ENCODE measurements around the gene FOXF2.

FOXF2 gene

DNA sequence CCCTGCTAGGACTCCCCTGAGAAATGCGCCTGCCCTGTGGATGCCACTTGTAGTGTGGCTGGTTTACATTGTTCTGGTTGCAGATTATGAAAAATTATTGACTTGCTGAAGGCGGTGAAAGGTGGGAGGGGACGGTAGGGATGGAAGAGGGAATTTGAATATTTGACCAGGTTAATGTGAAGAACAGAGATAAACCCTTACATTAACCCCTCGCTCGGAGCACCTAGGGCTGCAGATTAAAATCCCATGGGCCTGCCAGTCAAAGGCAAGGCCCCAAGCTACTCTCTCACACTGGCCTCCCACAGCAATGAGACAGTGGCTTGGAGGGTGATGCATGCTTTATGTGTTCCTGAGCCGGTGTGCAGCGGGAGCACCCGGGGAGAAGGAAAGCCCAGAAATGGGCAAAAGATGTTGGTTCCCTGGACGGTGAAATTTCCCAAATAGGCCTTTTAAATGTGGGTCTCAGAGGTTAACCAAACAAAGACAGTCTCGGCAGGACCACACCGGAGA, 2.5 kb downstream of the FOXF2 start:
- DNase-seq (ENCODE audit: low spot score) = peak; percentile 50

DNA sequence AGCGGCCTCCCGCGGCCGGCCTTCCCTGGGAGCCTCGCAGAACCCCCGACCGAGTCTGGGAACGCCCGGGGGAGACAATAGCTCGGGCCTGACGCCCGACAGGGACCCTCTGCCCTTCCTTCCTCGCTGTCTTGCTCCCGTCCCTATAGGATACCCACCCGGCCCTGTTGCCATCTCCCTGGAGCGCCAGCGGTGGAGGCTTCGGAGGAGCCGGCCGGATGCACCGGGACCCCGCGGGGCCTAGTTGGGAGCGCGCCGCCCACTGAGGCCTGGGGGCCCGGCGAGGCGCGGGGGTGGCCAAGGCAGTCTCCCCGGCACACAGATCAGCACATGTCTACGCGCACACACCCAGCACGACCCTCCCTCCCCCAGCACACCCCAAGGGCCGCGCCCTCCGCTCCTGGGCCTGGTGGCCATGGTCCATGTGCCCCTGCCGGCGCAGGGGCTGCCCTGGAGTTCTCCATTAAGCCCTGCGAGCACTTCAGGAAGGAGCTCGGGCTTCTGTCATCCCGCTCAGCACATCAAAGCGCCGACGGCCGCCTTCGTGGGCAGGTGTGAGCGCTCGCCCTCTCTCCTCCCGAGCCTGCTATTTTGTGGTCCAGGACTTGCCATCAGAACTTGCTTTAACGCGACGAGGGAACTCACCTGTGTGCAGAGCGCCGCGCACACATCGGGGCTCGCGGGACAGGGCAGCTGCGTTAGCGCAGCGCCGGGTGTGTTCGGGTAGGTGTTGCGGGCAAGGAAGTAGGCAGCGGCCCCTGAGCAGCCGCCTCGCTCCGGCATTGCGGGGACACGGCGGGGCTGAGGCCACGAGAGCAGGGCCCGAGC, 3.7 kb downstream of the FOXF2 start:
- no peak for DNase-seq (ENCODE audit: low spot score)

GRCh38 chr6:1393641-1394283, 4.4 kb downstream of the FOXF2 start:
- no peak for DNase-seq (ENCODE audit: low spot score)

DNA sequence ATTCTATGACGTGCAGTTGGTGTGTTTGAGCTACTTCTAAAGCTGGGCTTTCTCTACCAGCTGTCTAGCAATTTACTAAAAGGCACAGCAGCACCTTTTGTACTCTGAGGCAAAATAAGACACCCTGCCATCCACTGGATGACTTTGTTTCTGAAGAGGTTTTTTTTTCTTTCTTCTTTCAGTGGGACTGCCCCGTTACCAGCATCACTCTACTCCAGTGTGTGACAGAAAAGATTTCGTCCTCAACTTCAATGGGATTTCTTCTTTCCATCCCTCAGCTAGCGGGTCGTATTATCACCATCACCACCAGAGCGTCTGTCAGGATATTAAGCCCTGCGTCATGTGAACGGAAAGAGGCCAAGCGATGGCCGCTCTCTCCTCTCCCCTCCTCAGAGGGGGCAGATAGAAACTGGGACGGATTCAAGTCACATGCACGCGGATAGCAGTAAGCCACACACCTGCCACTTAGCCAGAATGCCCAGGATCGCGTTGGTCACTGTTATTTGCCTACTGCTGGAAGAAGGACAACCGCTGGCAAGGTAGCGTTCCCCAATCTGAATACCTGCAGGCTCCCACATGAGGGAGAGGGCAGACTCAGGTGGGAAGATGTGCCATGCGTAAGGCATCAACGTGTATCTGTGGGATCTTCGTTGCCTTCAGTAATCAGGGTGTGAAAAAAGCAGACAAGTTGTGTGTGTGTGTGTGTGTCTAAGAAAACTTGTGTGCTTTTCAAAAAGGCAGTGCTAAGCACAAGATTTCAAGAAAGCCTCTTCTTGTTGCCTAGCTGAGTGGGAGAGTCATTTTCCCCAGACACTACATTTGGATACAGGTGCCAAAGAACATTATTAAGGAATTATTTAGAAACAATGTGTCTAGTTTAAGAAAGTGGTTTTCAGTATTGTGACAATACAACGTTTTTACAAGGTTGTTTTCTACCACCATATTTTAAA, 5.4 kb downstream of the FOXF2 start:
- no peak for DNase-seq (ENCODE audit: low spot score)

GRCh38 chr6:1395506-1395905, 6.1 kb downstream of the FOXF2 start:
- DNase-seq (ENCODE audit: low spot score) = no peak

DNA sequence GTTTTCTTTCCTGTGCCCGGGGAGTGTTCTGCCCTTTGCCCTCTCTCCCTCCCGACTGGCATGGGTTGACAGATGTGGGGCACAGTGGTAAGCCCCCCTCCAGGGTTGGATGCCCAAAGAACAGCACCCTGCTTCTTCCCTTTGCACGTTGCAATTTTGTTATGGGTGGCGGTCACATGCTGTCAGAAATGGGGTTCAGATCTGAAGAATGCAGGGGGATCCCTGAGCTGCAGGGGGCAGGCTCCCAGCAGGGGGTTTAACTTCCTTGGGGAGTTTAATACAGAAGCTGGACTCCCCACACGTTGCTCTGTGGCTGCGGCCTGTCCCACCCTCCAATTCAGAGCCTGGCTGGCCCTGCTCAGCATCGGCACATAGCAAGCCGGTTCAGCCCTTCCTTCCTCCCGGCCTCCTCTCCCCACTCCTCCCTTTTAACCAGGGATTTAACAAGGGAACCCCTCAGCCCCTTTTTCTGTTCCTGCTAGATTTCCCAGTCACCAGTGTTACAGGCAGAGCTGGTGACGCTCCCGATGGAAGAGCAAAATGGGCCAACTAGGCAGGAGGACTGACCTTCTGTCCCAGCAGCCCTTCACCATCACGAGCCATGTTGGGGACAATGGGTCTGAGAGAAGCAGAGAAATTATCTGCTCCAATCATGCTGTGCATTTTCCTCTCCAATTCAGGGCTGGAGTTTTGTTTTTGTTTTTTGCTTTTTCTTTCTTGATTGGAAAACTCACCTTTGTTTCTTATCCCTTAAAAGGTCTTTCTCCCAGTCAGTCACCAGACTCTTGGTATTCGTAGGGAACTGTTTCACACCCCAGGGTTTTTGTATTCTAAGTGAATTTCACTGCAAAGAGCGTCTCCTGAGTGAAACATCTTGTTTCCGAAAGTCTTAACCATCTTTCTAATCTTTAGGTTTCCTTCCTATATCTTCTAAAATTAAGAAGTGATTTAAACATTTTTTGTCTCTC, 6.8 kb downstream of the FOXF2 start:
- DNase-seq (ENCODE audit: low spot score) = no peak

DNA sequence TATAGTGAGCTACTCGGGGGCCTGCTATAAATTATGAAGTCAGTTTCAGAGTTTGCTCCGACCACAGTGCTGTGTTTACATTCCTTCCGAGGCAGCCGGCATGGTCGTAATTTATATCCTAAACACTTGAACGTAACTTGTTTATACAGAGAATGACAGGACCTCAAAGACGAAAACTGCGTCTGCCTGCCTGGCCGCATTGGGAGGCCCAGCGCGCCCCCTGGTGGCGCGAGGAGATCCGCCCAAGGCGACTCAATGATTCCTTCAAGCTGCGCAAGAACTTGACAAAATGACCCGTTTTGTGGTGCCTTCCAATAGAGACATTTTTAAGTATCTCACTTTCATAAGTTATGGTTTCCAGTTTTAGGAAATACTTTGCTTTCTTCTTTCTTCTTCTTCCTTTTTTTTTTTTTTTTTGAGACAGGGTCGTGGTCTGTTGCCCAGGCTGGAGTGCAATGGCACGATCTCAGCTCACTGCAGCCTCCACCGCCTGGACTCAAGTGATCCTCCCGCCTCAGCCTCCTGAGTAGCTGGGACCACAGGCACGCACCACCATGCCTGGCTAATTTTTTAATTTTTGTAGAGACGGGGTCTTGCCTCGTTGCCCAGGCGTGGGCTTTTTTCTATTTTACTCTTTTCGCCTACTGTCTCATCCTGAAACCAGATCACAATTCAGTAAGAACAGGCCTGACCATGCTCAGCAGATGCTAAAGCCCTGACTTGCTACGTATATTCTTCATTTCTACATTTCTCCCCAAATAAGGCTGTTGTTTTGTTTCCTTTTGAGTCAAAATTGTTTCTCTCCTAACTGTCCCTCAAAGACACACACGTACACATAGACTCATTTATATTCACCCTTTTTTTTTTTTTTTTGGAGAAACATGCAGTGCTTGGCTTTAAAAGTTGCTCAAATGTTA, 7.8 kb downstream of the FOXF2 start:
- DNase-seq (ENCODE audit: low spot score) = peak; percentile 85

DNA sequence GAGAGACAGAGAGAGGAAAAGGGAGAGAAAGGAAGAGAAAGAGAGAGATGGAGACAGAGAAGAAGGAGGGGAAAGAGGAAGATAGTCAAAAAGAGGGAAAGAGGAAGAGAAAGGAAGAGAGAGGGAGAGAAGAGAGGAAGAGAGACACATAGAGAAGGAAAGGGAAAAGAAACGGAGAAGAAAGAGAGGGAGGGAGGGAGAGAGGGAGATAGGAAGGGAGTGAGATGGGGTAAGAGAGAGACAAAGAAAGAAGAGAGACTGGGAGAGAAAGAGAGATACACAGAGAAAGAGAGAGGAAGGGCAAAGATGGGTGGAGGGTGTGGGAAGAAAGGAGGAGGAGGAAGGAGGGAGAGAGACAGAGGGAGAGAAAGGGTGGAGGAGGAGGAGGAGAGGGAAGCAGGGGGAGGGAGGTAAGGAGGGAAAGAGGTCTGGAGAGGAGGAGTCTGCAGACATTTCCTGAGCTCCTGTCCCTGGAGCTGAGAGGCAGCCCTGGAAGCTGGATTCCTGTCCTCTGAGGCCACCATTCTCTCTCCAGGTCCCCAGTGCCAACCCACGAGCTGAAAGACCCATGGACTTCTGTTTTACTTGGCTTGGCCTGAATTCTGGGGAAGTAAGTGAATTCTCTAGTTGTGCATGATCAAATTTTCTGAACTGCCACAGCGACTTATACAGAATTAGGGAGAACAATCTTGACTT, 9.9 kb downstream of the FOXF2 start:
- DNase-seq (ENCODE audit: low spot score) = no peak

- no peak for DNase-seq (ENCODE audit: low spot score)
Observed at GRCh38 chr6:1400126-1400850, 10.9 kb downstream of the FOXF2 start.

- no peak for DNase-seq (ENCODE audit: low spot score)
Observed at GRCh38 chr6:1402369-1402768, 13.0 kb downstream of the FOXF2 start.

GRCh38 chr6:1402868-1403267, 13.5 kb downstream of the FOXF2 start:
- no peak for DNase-seq (ENCODE audit: low spot score)

DNA sequence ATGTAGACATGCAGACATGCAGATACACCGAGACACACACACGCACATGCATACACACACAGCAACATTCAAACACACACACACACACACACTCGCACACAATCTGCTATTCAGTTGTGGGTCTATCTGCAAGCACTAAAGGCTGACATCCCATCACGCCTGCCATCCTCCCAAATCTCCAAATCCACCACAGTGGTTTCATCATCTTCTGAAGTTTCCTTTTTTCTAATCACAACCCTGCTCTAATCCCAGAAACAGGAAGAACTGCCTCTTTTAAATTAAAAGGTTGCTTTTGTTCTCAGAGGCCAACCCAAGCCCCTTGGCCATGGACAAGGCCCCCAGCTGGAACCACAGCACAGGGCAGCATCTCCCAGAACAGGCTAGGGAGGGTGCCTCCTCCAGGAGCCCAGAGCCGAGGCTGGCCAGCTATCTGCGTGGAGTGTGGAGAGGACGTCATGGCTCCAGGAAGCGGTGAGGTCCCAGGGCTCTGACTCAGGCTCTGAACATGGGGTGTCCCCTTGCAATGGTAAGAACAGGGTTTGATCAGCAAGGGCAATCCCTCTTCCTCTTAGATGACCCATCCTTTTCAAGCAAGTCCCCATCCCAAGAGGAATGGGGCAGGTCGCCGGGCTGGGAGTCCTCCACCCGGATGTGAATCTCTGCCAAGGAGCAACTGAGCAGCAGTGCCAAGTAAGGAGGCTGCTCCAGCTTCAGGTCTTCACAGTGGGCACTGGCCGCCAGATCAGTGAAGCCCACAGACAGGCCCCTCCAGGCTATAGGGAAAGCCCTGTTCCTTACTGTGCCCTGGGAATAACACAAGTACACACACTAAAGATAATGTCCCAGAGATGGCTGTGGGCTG, 14.7 kb downstream of the FOXF2 start:
- DNase-seq (ENCODE audit: low spot score) = no peak

GRCh38 chr6:1404713-1405098, 15.3 kb downstream of the FOXF2 start:
- DNase-seq (ENCODE audit: low spot score) = no peak

DNA sequence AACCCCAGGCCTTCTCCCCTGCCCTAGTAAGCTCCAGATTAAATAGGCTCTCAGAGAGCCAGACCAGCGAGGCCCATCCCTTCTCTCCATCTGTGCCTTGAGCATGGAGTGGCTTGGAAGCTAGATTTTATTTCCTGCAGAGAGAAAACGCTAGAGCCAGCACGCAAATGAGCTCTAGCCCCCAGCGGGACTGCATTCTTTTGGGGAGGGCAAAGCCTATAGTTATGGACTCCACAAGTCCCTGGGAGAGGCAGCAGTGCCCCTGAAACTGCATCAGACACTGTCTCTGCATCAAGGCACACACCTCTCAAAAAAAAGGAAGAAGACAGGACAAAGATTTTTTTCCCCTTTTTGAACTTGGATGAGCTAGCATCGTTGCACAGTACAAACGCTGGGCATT, 15.8 kb downstream of the FOXF2 start:
- no peak for DNase-seq (ENCODE audit: low spot score)

DNA sequence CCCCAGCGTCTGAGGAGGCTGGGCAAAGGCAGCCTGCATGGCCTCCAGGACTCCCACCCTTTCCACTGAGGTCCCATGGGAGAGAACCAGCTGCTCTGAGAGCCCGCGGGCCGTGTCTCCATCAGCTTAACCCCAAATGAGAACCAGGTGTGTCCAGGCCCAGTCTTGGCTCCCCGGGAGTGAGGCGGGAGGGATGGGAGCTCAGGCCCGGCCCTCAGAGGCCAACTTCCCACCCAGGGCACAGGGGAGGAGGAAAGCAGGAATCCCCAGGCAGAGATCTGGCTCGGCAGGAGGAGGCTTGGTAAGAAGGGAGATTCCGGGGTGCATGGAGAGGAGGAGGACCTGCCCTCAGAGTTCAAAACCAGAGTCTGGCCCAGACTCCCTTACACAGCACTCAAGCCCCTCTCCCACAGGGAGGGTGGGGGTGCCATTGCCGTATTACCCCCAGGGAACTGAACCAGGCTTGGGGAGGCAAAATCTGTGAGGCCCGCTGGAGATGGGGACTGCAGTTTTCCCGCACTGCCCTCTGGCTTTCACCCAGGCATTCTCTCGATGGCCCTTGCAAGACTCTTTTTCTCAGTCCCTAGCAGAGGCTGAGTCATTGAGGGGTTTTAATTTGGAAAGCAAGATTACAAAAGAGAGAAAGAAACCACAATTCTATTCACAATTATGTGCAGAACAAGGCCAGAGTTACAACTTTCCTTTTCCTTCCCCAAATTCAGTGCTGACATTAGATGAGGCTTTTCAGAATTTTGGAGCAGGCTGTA, 17.1 kb downstream of the FOXF2 start:
- peak; percentile 74 for DNase-seq (ENCODE audit: low spot score)

GRCh38 chr6:1407499-1407990, 18.2 kb downstream of the FOXF2 start:
- peak; percentile 74 for DNase-seq (ENCODE audit: low spot score)
